Measurements from ENCODE around the gene NEB.
"Not testable (repeated sequence)": the region's sequence is repeated elsewhere in the genome, so short reads cannot be mapped to it uniquely, and the experiment has no call there.

The NEB gene

GRCh38 chr2:151698134-151698533 is 36.1 kb downstream of the NEB start:
- not testable (repeated sequence) for DNase-seq

GRCh38 chr2:151695778-151696177 is 38.5 kb downstream of the NEB start:
- no peak for DNase-seq

- DNase-seq, result no peak
Observed at GRCh38 chr2:151691631-151692030, 42.6 kb downstream of the NEB start.

- DNase-seq, result no peak
Observed at GRCh38 chr2:151688719-151689118, 45.6 kb downstream of the NEB start.

GRCh38 chr2:151682459-151683003 is 51.7 kb downstream of the NEB start:
- no peak for DNase-seq

- no peak for DNase-seq
Observed at GRCh38 chr2:151681051-151681450, 53.2 kb downstream of the NEB start.

- DNase-seq, result no peak
Observed at GRCh38 chr2:151679994-151680393, 54.3 kb downstream of the NEB start.

- DNase-seq, result no peak
Observed at GRCh38 chr2:151678849-151679248, 55.4 kb downstream of the NEB start.

GRCh38 chr2:151673016-151673415 is 61.3 kb downstream of the NEB start:
- no peak for DNase-seq

- DNase-seq, result no peak
Observed at GRCh38 chr2:151672277-151672676, 62.0 kb downstream of the NEB start.

GRCh38 chr2:151670846-151671597 is 63.3 kb downstream of the NEB start:
- DNase-seq, result no peak

- no peak for DNase-seq
Observed at GRCh38 chr2:151670346-151670745, 63.9 kb downstream of the NEB start.

GRCh38 chr2:151669585-151670081 is 64.6 kb downstream of the NEB start:
- peak; percentile 13 for DNase-seq

GRCh38 chr2:151668737-151669136 is 65.5 kb downstream of the NEB start:
- DNase-seq, result no peak

GRCh38 chr2:151665959-151666358 is 68.3 kb downstream of the NEB start:
- no peak for DNase-seq

- DNase-seq, result no peak
Observed at GRCh38 chr2:151664520-151664919, 69.8 kb downstream of the NEB start.

GRCh38 chr2:151661625-151662024 is 72.7 kb downstream of the NEB start:
- no peak for DNase-seq

GRCh38 chr2:151658081-151658480 is 76.2 kb downstream of the NEB start:
- no peak for DNase-seq

- DNase-seq, result no peak
Observed at GRCh38 chr2:151657667-151658076, 76.6 kb downstream of the NEB start.

GRCh38 chr2:151655663-151656398 is 78.4 kb downstream of the NEB start:
- DNase-seq, result no peak

GRCh38 chr2:151654891-151655290 is 79.4 kb downstream of the NEB start:
- DNase-seq, result no peak

GRCh38 chr2:151654085-151654484 is 80.2 kb downstream of the NEB start:
- DNase-seq, result no peak

GRCh38 chr2:151651274-151651673 is 83.0 kb downstream of the NEB start:
- no peak for DNase-seq

GRCh38 chr2:151650456-151650855 is 83.8 kb downstream of the NEB start:
- no peak for DNase-seq
